GM12892 (cell line): ENCODE results near the gene MEIKIN.

Experiments used
- DNase-seq: peaks from one replicate; pipeline ENCODE4 v3.0.0; 2011; ENCODE audit not compliant: insufficient read length
- FAIRE-seq: peaks from 2 replicates; lab custom pipeline; 2011; peaks lifted over from hg19 to GRCh38; lab: Jason Lieb, UNC
- POLR2A ChIP-seq: IDR thresholded peaks from 2 replicates; pipeline ENCODE4 v1.6.1; 2011; ENCODE audit warnings: low read depth, low read length, control low read depth
- POLR2AphosphoS5 ChIP-seq: IDR thresholded peaks from 2 replicates; pipeline ENCODE4 v1.6.1; 2011; ENCODE audit warnings: low read depth, low read length, control low read depth
- TAF1 ChIP-seq: IDR thresholded peaks from 2 replicates; pipeline ENCODE4 v1.6.1; 2011; ENCODE audit warnings: low read depth, mild to moderate bottlenecking, control low read depth, low read length, borderline replicate concordance

Gene MEIKIN

DNA sequence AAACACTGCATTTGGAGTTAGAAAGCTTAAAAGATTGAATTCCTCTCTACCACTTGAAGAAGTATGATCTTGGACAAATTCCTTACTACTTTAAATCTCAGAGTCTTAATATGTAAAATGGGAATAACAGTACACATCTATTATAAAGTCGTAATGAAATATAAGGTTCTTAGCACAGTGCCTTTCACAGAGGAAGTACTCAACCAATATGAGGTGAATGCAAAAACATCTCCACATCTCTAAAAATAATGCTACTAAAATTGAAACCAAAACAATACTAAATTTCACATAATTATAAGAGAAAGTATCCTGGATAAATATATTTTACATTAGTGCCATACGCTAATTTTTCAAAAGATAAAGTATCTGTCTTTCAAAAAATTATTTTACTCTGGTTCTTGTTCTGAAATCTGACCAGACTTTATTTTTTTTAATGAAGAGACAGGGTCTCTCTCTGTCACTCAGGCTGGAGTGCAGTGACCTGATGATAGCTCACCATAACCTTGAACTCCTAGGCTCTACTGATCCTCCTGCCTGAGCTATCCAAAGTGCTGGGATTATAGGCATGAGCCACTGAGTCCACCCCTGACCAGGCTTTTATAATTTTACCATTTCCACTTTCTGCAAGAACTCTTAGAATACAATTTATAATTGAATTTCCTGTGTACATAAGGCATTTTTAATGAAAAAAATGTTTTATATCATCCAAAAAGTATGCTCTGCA is 127.3 kb downstream of the MEIKIN start:
- FAIRE-seq (no peak), DNase-seq (no peak)
- no peak for TF ChIP-seq TAF1
- TF ChIP-seq POLR2A = no peak
- TF ChIP-seq POLR2AphosphoS5 = no peak

DNA sequence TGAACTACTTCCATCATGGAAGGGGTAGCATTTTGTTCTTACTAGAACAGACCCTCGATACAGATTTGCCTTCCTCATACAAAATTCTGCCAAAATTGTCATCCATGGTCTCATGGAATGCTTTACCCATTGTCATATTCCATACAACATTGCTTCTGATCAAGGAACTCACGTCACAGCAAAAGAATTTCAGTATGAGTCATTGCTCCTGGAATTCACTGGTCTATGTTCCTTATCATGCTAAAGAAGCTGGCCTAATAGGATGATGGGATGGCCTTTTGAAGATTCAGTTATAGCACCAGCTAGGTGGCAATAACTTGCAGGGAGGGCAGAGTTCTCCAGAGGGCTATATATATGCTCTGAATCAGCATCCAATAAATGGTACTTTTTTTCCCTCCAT is 130.5 kb downstream of the MEIKIN start:
- no peak for DNase-seq
- no peak for FAIRE-seq
- no peak for TF ChIP-seq TAF1
- TF ChIP-seq POLR2AphosphoS5 = no peak
- no peak for TF ChIP-seq POLR2A

DNA sequence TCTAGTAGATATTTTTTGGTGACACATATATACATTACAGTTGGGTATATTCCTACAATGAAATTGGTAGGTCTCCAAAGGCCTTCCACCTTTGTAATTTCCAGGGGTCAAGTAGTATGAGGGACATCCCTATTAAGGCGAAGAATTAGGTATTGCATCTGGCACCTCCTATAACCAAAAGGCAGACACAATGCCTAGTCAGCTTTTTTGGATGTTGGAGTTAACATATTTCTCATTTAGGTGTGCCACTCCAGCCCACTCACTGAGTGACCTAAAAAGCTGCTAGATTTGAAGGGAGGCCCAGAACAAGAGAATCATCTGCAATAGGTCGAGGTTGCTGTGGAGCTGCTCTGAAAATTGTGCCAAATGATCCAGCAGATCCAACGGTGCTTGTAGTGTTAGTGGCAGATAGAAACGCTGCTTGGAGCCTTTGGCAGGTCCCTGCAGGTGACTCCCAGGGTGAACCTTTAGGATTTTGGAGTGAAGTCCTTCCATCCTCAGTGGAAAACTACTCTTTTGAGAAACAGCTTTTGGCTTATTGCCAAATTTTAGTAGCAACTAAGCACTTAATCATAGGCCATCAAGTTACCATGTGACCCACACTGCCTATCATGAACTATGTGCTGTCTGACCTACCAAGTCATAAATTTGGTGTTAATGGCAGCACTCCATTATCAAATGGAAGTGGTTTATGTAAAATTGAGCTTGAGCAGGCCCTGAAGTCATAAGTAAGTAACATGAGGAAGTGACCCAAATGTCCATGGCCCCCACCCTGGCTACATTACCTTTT is 132.9 kb downstream of the MEIKIN start:
- no peak for DNase-seq
- FAIRE-seq = no peak
- TF ChIP-seq TAF1 (no peak), POLR2AphosphoS5 (no peak), POLR2A (no peak)

DNA sequence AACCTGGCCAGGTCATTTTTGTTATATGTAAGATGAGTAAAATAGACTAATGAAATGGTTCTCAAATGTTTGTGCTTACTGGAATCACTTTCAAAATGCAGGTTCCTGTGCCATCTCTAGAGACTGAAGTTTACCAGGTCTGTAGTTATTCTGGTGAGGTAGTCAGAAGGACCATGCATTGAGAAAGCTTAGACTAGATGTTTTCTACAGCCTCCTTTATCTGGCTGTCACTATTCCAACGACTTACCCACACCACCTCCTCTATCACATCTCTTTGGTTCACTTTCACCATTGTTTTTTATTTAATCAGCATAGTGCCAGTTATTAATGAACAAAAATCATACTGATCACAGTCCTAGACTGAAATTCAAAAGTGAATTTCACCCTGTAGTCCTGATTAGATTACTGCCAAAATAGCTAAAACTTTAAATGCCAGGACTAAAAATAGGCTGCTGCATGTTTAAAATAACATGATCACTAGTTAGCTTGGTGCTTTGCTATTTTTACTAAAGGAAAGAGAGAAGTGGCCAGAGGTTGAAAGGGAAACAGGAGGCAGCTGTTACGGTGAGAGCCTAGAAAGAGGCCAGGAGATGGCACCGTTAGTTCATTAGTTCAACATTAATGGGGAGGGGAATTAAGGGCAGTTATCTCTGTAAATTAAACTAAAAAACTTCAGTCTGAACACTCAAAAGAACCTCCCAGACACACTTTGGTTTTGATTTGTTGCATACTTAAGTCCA is 134.8 kb downstream of the MEIKIN start:
- DNase-seq (peak; percentile 16), FAIRE-seq (no peak)
- TF ChIP-seq POLR2A (no peak), POLR2AphosphoS5 (no peak), TAF1 (no peak)

DNA sequence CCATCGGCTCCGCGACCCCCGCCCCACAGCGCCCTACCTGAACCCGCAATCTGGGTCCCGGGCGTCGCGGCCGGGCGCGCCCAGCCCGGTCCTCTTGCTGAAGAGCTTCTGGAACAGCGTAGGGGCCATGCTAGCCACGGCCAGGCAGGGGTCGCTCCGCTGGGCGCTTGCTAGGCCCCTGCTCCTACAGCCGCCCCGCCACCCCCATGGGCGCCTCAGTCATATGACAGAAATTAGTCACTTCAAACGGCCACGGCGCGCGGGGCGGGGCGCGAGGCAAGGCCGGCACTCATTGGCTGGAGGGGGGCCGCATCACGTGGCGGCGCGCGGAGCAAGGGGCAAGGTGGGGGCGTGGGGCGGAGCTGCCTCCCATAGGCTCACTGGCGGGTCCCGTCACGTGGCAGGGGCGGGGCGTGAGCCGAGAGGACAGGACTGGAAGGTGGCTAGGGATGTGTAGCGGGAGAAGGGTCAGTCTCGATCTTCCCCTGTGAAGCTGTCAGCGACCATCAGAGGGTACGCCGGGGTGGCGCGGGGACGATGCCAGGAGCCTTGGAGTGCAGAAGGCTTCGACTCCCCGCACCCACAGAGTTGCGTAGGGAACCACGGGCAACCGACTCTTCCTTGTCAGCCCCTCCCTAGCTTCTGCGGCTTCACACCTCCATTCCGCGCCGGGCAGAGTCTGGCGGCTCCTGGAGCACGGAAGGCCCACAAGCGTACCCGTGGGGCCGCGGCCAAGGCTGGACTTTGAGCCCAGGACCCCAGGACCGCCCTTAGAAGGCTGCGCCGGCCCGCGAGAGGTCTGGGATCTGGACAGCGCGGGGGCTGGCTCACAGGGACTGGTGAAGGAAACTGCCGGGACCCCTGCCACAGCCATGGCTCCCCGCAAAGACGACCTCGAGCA is 148.4 kb downstream of the MEIKIN start, which contains the start of gene FNIP1:
Gene FNIP1 (minus strand): TSS at position 225 of the 901 bp plus-strand sequence. CDS start 96 bp downstream, at position 129.
- peak; percentile 100 for FAIRE-seq
- DNase-seq = peak; percentile 98
- peak; percentile 82 for TF ChIP-seq TAF1
- TF ChIP-seq POLR2A = peak; percentile 85
- TF ChIP-seq POLR2AphosphoS5 = peak; percentile 80

DNA sequence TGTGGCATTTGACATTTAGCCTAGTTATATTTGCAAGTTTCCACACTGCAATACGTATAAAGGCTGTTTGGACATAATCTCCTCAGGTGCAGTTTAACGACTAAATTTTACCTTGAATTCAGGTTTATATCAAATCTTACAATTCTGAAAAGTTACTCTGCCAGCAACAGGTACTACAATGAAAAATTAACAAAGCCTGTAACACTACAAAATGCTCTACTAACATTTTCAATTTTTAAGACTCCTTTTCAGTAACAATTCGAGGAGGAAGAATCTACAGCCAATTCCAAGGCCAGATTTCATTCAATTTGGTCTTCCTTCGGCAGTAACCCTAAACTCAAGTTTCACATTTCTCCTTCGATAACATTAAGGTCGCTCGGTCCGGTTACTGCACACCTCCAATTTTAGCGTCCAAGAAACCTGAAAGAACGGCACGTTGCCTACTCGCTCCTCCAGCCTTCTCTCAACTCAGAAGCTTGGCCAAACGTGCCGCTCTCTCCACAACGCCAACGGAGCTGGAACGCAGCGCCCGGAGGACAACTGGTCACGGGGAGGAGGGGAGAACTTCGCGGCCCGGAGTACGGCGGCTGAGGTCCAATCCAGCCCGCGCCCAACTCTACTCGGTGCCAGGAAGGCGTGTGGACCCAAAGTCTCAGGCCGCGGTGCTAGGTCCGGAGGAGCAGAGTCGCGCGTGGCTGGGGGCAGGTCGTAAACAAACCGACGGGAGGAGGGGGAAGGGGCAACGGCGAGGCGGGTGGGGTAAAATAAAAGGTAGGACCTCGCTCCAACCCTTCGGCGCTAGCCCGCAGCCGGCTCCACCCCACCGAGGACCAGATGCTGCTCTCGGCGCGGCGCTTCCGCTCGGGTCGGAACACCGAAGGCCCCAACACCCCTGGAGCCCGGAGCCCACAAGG is 149.3 kb downstream of the MEIKIN start:
- TF ChIP-seq POLR2A = no peak
- TF ChIP-seq POLR2AphosphoS5 = no peak
- no peak for TF ChIP-seq TAF1
- peak; percentile 54 for FAIRE-seq
- DNase-seq = peak; percentile 18

DNA sequence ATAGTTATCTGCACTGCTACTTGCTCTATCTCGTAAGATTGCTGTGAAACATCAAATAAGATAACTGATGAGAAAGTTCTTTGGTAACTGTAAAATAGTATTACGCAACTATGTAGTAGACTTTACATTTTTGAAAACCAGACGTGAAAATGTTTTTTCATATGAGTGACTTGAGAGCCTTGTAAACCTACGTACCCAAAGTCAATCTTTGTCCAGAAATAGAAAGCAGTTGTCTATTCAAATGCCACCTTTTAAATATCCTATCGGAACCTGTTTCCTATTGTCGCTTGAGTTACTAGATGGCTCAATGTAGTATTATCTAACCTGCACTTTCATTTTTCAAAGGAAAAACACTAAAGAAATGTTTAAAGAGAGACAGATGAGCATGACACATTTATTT is 150.2 kb downstream of the MEIKIN start:
- DNase-seq (no peak), FAIRE-seq (no peak)
- TF ChIP-seq POLR2AphosphoS5 = no peak
- TF ChIP-seq POLR2A = no peak
- no peak for TF ChIP-seq TAF1

DNA sequence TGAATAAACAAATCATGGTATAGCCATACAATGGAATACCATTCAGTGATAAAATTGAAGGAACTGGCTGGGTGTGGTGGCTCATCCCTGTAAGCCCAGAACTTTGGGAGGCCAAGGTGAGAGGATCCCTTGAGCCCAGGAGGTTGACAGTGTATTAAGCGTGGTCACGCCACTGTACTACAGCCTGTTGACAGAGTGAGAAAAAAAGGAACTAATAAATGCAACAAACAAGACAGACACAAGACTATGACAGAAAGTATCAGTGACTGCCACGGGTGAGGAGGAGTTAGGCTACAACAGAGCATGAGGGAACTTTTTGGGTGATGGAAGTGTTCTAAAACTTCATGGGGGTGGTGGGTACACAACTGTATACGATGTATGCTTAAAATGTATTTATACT is 150.9 kb downstream of the MEIKIN start:
- DNase-seq = peak; percentile 15
- TF ChIP-seq POLR2A (no peak), POLR2AphosphoS5 (no peak), TAF1 (no peak)
- peak; percentile 38 for FAIRE-seq

DNA sequence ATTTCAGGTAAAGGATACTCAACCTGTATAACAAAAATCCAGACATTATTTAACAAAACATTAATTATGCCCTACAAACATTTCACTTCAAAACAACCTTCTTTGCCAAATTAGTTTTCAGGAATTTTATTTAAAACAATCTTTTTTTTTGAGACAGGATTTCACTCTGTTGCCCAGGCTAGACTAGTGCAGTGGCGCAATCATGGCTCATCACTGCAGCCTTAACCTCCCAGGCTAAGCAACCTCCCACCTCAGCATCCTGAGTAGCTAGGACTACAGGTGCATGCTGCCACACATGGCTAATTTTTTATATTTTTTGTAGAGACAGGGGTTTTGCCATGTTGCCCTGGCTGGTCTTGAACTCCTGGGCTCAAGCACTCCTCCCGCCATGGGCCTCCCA is 152.6 kb downstream of the MEIKIN start:
- DNase-seq (no peak), FAIRE-seq (no peak)
- TF ChIP-seq POLR2A = no peak
- TF ChIP-seq TAF1 = no peak
- no peak for TF ChIP-seq POLR2AphosphoS5
